ENCODE results near the gene PLEKHG4. TPM values are rescaled to one million over a fixed set of nuclear protein-coding genes. Genes with fewer than 3 reads are reported as not detected.

The PLEKHG4 gene
- polyA plus RNA-seq, 1 of the 3 experiments (the other 2 are of a cell fraction): 65.5 TPM

GRCh38 chr16:67317853-67318252, 38.5 kb downstream of the PLEKHG4 start:
- Histone ChIP-seq H3F3A (replicated peaks; ENCODE audit: insufficient read depth) (no peaks in the 10 kb centered on the region), H2AFZ (ENCODE audit: low read depth) (no peak overlapping the region), H3K9me2 (no peaks in the 10 kb centered on the region), H3K4me3 (ENCODE audit: low read depth in 2 of 2, low read length in 1 of 2) (no peak overlapping the region), H3K4me2 (no peak overlapping the region), H3K27ac (ENCODE audit: low read depth in 2 of 2, low read length in 1 of 2) (no peak overlapping the region), H3K27me3 (ENCODE audit: insufficient read depth) (no peaks in the 10 kb centered on the region), H3K36me3 (replicated peaks in 1 of 2; ENCODE audit: control insufficient read depth in 1 of 2, insufficient read depth in 2 of 2, low read length in 1 of 2) (no peaks in the 10 kb centered on the region), H3K79me2 (ENCODE audit: insufficient read depth) (no peaks in the 10 kb centered on the region), H4K20me1 (ENCODE audit: insufficient read depth) (no peaks in the 10 kb centered on the region), H3K9ac (no peak overlapping the region), H3K9me3 (no peaks in the 10 kb centered on the region), H3K4me1 (ENCODE audit: control insufficient read depth in 1 of 2, insufficient read depth in 2 of 2, low read depth in 1 of 2, low read length in 1 of 2) (0 out of 4 replicates have a peak, but pooled peaks cover 0 to under 1% of the 10 kb centered on the region in 2 experiments)
- TF ChIP-seq RFX5 (IDR thresholded peaks at IDR 0.05; ENCODE audit: low read length): no peak
- TF ChIP-seq PBX3 (IDR thresholded peaks at IDR 0.05): no peak
- no peak for TF ChIP-seq EP300 (IDR thresholded peaks at IDR 0.05; ENCODE audit: borderline replicate concordance in 1 of 2, low read depth in 1 of 2, low read length in 1 of 2)
- TF ChIP-seq CHD2 (IDR thresholded peaks at IDR 0.05; ENCODE audit: low read length, partially characterized antibody): no peak
- TF ChIP-seq RCOR1 (IDR thresholded peaks at IDR 0.05; ENCODE audit: low read length): no peak
- TF ChIP-seq MXI1 (IDR thresholded peaks at IDR 0.05; ENCODE audit: low read depth, low read length): no peak
- TF ChIP-seq GATA2 (CRISPR knock-in tag; IDR thresholded peaks at IDR 0.05): no peak
- no peak for TF ChIP-seq NFIC (IDR thresholded peaks at IDR 0.05; ENCODE audit: borderline replicate concordance)
- TF ChIP-seq USF1 (IDR thresholded peaks at IDR 0.05; ENCODE audit: borderline replicate concordance, low read depth): no peak
- ChIA-PET CTCF (interaction anchor here (1.4 to 1.7 kb wide), 2 partner anchors 8 to 487 kb away, joined by 3 to 4 read pairs; partner anchors contain the start of genes KCTD19, LRRC36 and NAE1), POLR2A (no interaction called here)
- DNase-seq: no peak

- peaks cover 0 to 6% of the 10 kb centered on the region in 2 experiments; a peak in 1 of 4 replicates for H3K4me1 ChIP-seq (ENCODE audit: control insufficient read depth in 1 of 2, insufficient read depth in 2 of 2, low read depth in 1 of 2, low read length in 1 of 2)
- peaks cover 23% of the 10 kb centered on the region for H3F3A ChIP-seq (replicated peaks; ENCODE audit: insufficient read depth)
- no peaks in the 10 kb centered on the region for H3K9me2 ChIP-seq
- H3K79me2 ChIP-seq (ENCODE audit: insufficient read depth): no peaks in the 10 kb centered on the region
- no peaks in the 10 kb centered on the region for H3K9me3 ChIP-seq
- CTCF ChIA-PET: interaction anchor here (0.5 to 3.1 kb wide), 40 partner anchors 9 to 524 kb away, joined by 3 to 26 read pairs (median 4); partner anchors contain the start of genes ATP6V0D1, CARMIL2, ELMO3 and SLC9A5
- peak overlapping the region; percentile 97 for H2AFZ ChIP-seq (ENCODE audit: low read depth)
- H3K4me2 ChIP-seq: peak overlapping the region; percentile 88
- peak overlapping the region; percentile 58 to 70 for H3K4me3 ChIP-seq (ENCODE audit: low read depth in 2 of 2, low read length in 1 of 2)
- no peak for DNase-seq
- H3K27ac ChIP-seq (ENCODE audit: low read depth in 2 of 2, low read length in 1 of 2): peak overlapping the region in 1 of 2 experiments; percentile 29; a peak in 1 of 4 replicates
- no peaks in the 10 kb centered on the region for H3K27me3 ChIP-seq (ENCODE audit: insufficient read depth)
- H3K9ac ChIP-seq: peak overlapping the region; percentile 72
- POLR2A ChIA-PET: interaction anchor here (1.4 kb wide), 1 partner anchor 77 kb away, joined by 4 read pairs; the partner anchor contains the start of gene SLC9A5
- H3K36me3 ChIP-seq (replicated peaks in 1 of 2; ENCODE audit: control insufficient read depth in 1 of 2, insufficient read depth in 2 of 2, low read length in 1 of 2): no peaks in the 10 kb centered on the region
- no peaks in the 10 kb centered on the region for H4K20me1 ChIP-seq (ENCODE audit: insufficient read depth)
- 24% methylated on average over 11 of the region's 11 CpGs for WGBS (ENCODE audit: low lambda C conversion rate)
- TF ChIP-seq CHD2 (IDR thresholded peaks at IDR 0.05; ENCODE audit: low read length, partially characterized antibody) (no peak), FOXM1 (IDR thresholded peaks at IDR 0.05; ENCODE audit: low read depth) (no peak), CTCF (IDR thresholded peaks at IDR 0.05) (no peak), TCF12 (IDR thresholded peaks at IDR 0.05) (no peak), GATA2 (CRISPR knock-in tag; IDR thresholded peaks at IDR 0.05) (no peak), POLR2AphosphoS5 (IDR thresholded peaks at IDR 0.05; ENCODE audit: low read depth, low read length) (no peak), SMC3 (IDR thresholded peaks at IDR 0.05; ENCODE audit: low read depth, low read length) (no peak), ZBTB33 (IDR thresholded peaks at IDR 0.05; ENCODE audit: borderline replicate concordance, low read depth) (no peak), YY1 (IDR thresholded peaks at IDR 0.05; ENCODE audit: low read depth) (no peak), USF2 (IDR thresholded peaks at IDR 0.05; ENCODE audit: borderline replicate concordance, low read depth, low read length) (no peak), EZH2phosphoT487 (IDR thresholded peaks at IDR 0.05; ENCODE audit: borderline replicate concordance, low read depth) (no peak), FOSL2 (IDR thresholded peaks at IDR 0.05; ENCODE audit: borderline replicate concordance, low read depth) (no peak), PBX3 (IDR thresholded peaks at IDR 0.05) (no peak)
These were observed 46.8 kb downstream of the PLEKHG4 start for GRCh38 chr16:67326115-67326471.

Measured in SK-N-SH (cell line).